K562 (cell line): ENCODE data around the gene ARHGAP42. TPM values are rescaled to one million over a fixed set of nuclear protein-coding genes. Genes with fewer than 3 reads are reported as not detected.

ENCODE experiments used
- ATF1 ChIP-seq, 2 experiments: fragments of 450-650 bp in 1 of 2; IDR thresholded peaks; 2 replicates each; pipeline ENCODE4 v1.6.1; 2016; ENCODE audit warnings: missing compliant biosample characterization in 1 of 2, missing genetic modification characterization in 1 of 2
- CHD2 ChIP-seq: IDR thresholded peaks from 2 replicates; pipeline ENCODE4 v1.6.1; 2011; ENCODE audit warnings: low read depth, low read length
- EP300 ChIP-seq: IDR thresholded peaks from 2 replicates; pipeline ENCODE4 v1.6.1; 2012; ENCODE audit warnings: low read length, improper control_type of control experiment
- FOS ChIP-seq: IDR thresholded peaks from 3 replicates; pipeline ENCODE4 v1.6.1; 2011; ENCODE audit not compliant: insufficient read length; ENCODE audit errors: extremely low read depth
- FOXA1 ChIP-seq: fragments of 450-650 bp; IDR thresholded peaks from 2 replicates; pipeline ENCODE4 v1.6.1; 2016; ENCODE audit warnings: mild to moderate bottlenecking, borderline replicate concordance
- NFE2L1 ChIP-seq: fragments of 450-650 bp; IDR thresholded peaks from 2 replicates; pipeline ENCODE4 v1.6.1; 2016; ENCODE audit warnings: missing genetic modification characterization, low read depth, mild to moderate bottlenecking, missing compliant biosample characterization, moderate library complexity, borderline replicate concordance
- ZBTB7A ChIP-seq: IDR thresholded peaks from 2 replicates; pipeline ENCODE4 v1.6.1; 2011; ENCODE audit warnings: low read depth, mild to moderate bottlenecking, low read length, moderate library complexity, borderline replicate concordance; ENCODE audit not compliant: control insufficient read depth
- ZFP36 ChIP-seq: fragments of 150-350 bp; IDR thresholded peaks from 2 replicates; pipeline ENCODE4 v1.6.1; 2018; ENCODE audit warnings: low read length, low read depth; ENCODE audit not compliant: partially characterized antibody
- ZFX ChIP-seq: sonication (generic); formaldehyde crosslinking; IDR thresholded peaks from 2 replicates; pipeline ENCODE4 v1.8.0; 2022; ENCODE audit warnings: mild to moderate bottlenecking, missing genetic modification reagents, moderate library complexity
- ZNF140 ChIP-seq: fragments of 250-450 bp; sonication (Bioruptor Pico); IDR thresholded peaks from 2 replicates; pipeline ENCODE4 v1.8.0; 2021; ENCODE audit warnings: moderate library complexity, mild to moderate bottlenecking, inconsistent platforms
- ZNF24 ChIP-seq: fragments of 450-650 bp; IDR thresholded peaks from 2 replicates; pipeline ENCODE4 v1.6.1; 2016
- ZNF384 ChIP-seq: IDR thresholded peaks from 2 replicates; pipeline ENCODE4 v1.6.1; 2012; ENCODE audit warnings: low read depth, low read length, improper control_type of control experiment
- ZNF431 ChIP-seq: sonication (generic); formaldehyde crosslinking; IDR thresholded peaks from 2 replicates; pipeline ENCODE4 v1.8.0; 2022; ENCODE audit warnings: mild to moderate bottlenecking, missing genetic modification reagents
- polyA plus RNA-seq, 8 experiments: library from polyadenylated mRNA; depleted of rRNA in 4 of 8; stranded (reverse) in 5 of 8; unstranded in 3 of 8; fragments of >200 nt; fragmentation: Nextera tagmentation in 2 of 8; fragmentation: Illumina TruSeq in 1 of 8; extraction: Ambion mirVana in 2 of 8; extraction: Trizol in 1 of 8; gene quantifications; 2 replicates each; pipeline versions ENCODE4 v1.2.1 to v1.2.3, GENCODE V29; 2011 to 2014; ENCODE audit warnings: inconsistent platforms in 1 of 8, missing spikeins in 1 of 8
- total RNA-seq, 7 experiments: library from RNA; depleted of rRNA in 6 of 7; stranded (reverse); fragments of >200 nt in 6 of 7; fragmentation: Illumina TruSeq in 2 of 7; extraction: Trizol in 2 of 7; gene quantifications; 2 replicates each; pipeline versions ENCODE4 v1.2.1 to v1.2.3, GENCODE V29; 2011 to 2021; ENCODE audit warnings: low replicate concordance in 1 of 7
- TF ChIP-seq, protein P1 (sequence below): fragments of 450-650 bp; conservative IDR thresholded peaks from 2 replicates; pipeline ENCODE4 v1.6.1; 2016; ENCODE audit warnings: missing genetic modification characterization, low read depth, mild to moderate bottlenecking, control low read depth, missing compliant biosample characterization

The ARHGAP42 gene
- total and polyA plus RNA-seq, 9 of the 15 experiments (the other 6 are each of a cell fraction or from before 2014, with no cell fraction given), result 0.95 to 6.1 (median 2.4) TPM

- TF ChIP-seq NFE2L1 (tag) (no peak), FOXA1 (no peak), ZNF24 (no peak), ZFP36 (no peak), CHD2 (no peak), ZNF431 (no peak), ZNF140 (CRISPR knock-in tag) (no peak), EP300 (no peak), ZBTB7A (no peak), FOS (no peak), ATF1 (CRISPR knock-in tag; IDR thresholded peaks at IDR 0.05) (no peak), ATF1 (tag; IDR thresholded peaks at IDR 0.05) (no peak), ZNF384 (no peak), ZFX (CRISPR knock-in tag) (no peak)
- TF ChIP-seq, protein P1, sequence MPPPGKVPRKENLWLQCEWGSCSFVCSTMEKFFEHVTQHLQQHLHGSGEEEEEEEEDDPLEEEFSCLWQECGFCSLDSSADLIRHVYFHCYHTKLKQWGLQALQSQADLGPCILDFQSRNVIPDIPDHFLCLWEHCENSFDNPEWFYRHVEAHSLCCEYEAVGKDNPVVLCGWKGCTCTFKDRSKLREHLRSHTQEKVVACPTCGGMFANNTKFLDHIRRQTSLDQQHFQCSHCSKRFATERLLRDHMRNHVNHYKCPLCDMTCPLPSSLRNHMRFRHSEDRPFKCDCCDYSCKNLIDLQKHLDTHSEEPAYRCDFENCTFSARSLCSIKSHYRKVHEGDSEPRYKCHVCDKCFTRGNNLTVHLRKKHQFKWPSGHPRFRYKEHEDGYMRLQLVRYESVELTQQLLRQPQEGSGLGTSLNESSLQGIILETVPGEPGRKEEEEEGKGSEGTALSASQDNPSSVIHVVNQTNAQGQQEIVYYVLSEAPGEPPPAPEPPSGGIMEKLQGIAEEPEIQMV (tag), result no peak
Observed at GRCh38 chr11:100941033-100941432, 253.9 kb downstream of the ARHGAP42 start (continued).
